KG1 (cell line): Measurements from ENCODE around the gene UPK2.
"Not testable (repeated sequence)": the region's sequence is repeated elsewhere in the genome, so short reads cannot be mapped to it uniquely, and the experiment has no call there.

ENCODE experiments used
- DNase-seq: peaks from one replicate; lab custom pipeline; 2025; lab: John Stamatoyannopoulos, UW

The UPK2 gene

DNA sequence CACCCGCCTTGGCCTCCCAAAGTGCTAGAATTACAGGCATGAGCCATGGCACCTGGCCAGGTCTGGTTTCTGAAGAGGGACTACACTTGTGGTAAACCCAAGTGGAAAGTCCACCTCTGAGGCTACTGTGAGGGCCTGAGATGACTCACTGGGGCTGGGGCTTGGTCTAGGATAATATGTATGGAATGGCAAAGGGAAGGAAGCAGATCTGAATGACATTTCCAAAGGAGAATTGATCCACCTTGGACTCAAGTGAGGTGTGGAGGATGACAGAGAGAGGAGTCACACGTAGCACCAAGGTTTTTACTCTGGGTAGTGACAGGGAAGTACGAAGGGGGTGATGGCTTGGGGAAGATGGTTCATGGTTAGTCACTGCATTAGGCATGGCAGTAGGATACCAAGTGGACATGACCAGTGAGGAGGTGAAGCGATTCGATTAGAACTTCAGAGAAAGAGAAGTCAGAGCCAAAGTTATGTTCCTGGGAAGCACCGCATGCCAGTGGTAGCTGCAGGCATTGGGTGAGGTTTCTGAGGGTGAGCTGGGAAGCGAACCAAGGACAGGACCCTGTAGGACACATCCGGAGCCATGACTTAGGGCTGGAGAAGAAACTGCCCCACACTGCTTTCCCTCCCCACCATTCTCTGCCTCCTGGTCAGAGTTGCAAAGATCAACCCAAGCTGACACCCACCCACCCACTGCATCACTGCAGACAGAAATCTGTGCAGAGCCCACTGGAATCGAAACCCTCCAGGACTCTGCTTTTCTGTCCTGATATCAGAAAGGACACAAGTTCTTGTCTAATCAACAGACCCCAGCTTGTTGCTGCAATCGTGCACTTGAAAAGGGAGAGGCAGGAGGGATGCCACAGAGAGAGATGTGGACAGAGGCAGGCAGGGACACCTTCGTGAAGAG, 17.4 kb upstream of the UPK2 start:
- DNase-seq: no peak

GRCh38 chr11:118939404-118939915, 16.6 kb upstream of the UPK2 start:
- DNase-seq: no peak

GRCh38 chr11:118939953-118940598, 16.0 kb upstream of the UPK2 start:
- peak; percentile 80 for DNase-seq

- DNase-seq: no peak
Observed at GRCh38 chr11:118947091-118947490, 9.0 kb upstream of the UPK2 start.

DNA sequence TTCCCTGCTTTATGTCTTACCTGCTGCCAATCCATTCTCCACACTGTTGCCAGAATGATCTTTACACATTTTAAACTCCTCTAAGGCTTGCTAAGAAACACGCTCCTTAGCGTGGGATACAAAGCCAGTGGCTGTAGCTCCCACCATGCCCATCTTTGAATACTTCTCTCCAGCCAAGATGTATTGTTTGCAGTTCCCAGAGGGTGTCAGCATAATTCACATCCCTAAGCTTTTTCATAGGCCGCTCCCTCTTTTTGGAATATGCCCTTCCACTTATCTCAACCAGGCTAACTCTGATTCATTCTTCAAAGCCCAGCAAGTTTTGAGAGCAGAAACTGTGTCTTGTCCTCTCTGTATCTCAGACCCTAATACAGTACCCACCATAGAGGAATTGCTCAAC, 8.1 kb upstream of the UPK2 start:
- no peak for DNase-seq

DNA sequence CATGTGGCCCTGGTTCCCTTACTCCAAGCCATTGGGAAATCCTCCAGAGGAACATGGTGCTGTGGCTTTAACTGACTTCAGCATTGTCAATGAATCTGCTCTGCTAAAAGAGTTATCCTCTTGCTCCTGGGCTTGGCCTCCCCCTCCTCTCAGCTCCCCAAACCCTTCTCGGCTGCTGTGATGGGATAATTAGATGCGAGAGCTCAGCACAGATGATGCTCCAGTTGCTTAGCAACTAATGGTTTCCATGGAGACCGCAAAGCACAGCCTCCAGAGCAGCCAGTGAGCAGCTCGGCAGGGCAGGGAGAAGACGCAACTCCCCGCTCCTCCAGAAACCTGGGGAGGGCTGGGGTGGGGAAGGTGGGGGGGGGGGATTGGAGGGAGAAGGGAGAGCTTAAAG, 2.8 kb upstream of the UPK2 start:
- no peak for DNase-seq

- DNase-seq: not testable (repeated sequence)
Observed at GRCh38 chr11:118953976-118954375, 2.1 kb upstream of the UPK2 start.

DNA sequence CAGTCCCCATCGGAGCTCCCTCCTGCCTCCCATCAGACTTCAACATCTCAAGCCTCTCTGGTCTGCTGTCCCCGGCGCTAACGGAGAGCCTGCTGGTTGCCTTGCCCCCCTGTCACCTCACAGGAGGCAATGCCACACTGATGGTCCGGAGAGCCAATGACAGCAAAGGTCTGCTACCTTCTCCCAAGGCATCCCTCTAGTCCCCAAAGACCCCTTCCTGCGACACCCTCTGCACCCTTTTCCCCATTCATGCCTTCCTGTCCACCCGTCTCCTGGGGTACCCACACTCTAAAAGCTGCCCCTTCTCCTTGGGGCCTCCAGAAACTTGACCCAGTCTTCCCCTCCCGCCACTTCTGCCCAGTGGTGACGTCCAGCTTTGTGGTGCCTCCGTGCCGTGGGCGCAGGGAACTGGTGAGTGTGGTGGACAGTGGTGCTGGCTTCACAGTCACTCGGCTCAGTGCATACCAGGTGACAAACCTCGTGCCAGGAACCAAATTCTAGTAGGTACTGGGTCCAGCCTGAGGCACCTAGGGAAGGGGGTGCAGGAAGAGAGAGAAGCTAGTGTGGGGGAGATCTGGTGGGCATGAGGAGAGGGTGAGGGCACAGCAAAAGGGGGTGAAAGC, 860 bp downstream of the UPK2 start:
- no peak for DNase-seq

DNA sequence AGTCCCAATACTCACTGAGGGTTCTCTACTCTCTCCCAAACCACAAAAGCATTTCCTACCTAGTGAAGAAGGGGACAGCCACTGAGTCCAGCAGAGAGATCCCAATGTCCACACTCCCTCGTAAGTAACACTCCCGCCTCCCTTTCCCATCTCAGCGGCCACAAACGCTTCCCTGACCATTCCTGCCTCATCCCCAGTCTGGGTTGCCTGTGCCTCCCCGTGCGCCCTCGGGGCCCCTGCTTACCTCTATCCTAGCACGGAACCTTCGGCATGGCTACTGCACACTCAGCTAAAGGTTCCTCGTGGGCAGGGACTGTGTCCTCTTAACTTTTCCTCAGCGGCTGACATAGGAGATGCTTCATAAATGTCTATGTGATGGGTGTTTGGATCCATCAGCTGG, 1.5 kb downstream of the UPK2 start:
- no peak for DNase-seq

DNA sequence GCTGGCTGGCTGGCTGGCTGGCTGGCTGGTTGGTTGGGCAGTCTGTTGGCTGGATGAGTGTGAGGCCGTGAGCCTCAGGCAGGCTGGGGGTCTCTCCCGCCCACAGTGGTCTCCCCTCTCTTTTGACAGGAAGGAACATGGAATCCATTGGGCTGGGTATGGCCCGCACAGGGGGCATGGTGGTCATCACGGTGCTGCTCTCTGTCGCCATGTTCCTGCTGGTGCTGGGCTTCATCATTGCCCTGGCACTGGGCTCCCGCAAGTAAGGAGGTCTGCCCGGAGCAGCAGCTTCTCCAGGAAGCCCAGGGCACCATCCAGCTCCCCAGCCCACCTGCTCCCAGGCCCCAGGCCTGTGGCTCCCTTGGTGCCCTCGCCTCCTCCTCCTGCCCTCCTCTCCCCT, 1.9 kb downstream of the UPK2 start:
- DNase-seq: no peak

- DNase-seq: no peak
Observed at GRCh38 chr11:118958577-118958976, 2.5 kb downstream of the UPK2 start.

DNA sequence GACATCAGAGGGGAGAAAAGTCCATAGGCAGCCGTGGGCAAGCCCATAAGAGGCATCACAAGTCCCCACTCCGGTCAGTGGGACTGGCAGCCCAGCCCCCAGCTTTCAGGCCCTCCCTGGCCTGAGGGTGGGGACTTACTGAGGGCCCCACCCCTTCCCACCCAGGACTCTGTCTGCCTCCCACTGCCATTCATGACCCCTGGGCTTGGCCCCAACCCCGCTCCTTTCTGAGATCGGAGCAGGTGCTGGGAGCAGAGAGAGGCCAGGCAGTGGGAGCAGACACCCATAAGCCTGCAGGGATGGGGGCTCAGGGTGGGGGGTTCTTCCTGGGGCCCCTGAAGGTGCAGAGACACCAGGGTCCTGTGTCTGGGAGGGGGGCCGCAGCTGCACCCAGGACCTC, 5.1 kb downstream of the UPK2 start:
- no peak for DNase-seq

DNA sequence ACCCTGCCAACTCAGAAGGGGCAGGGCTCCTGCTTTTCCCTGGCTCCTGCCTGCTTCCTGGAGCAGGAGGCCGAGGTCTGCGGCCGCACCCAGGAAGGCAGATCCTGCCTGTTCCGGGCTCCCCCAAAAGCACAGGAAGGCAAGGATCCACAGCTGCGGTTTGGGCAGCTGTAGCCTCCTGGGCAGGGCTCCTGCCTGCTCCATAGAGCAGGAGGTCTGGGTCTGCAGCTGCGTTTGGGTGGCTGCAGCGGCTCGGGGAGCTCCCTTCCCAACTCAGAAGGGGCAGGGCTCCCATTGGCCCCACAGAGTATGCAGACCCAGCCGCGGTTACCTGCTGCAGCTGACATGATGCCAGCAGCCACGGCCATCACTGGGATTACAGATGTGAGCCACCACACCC, 5.5 kb downstream of the UPK2 start:
- DNase-seq: no peak

DNA sequence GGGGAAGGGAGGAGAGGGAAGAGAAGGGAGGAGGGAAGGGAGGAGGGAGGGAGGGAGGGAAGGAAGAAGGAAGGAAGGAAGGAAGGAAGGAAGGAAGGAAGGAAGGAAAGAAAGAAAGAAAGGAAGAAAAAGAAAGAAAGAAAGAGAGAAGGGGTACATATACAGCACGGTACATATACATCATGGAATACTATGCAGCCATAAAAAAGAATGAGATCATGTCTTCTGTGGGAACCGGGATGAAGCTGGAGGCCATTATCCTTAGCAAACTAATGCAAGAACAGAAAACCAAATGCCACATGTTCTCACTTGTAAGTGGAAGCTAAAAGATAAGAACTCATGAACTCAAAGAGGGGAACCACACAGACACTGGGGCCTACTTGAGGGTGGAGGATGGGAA, 13.4 kb downstream of the UPK2 start:
- DNase-seq: not testable (repeated sequence)

DNA sequence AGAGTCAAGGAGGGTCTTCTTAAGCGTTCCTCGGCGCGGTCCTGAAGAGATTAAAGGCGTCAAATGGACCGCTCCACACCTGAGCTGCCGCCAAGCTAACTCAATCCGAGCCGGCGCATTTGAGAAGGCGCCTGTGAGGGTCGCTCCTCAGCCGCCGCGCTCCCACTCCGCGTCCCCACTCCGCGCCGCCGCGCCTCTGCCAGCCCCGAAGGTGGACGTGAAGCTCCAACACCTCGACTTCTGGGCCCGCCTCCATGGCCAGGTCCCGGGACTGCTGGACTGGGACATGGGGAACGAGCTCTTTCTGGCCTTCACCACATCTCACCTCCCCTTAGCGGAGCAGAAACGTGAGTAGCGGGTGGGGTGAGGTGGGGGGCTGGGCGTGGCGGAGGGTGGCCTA, 15.5 kb downstream of the UPK2 start, which contains the start of gene FOXR1:
Gene FOXR1 (plus strand): TSS at position 116 of the 400 bp plus-strand sequence. CDS start 171 bp downstream, at position 287.
- DNase-seq: no peak

DNA sequence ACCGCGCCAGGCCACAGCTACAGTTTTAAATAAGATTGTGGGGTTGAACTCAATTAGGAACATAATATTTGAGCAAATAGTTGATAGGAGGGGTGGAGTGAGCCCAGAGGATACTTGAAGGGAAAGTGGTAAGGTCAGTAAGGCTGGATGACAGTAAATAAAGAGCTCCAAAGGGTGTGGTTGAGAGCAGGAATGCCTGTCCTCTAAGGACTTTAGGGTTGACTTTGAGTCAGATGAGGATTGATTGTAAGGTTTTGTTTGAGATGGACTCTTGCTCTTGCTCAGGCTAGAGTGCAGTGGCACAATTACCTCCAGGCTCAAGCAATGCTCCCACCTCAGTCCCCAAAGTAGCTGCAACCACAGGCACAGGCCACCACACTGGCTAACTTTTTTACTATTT, 17.9 kb downstream of the UPK2 start:
- no peak for DNase-seq

GRCh38 chr11:118975771-118976709, 19.9 kb downstream of the UPK2 start:
- DNase-seq: no peak

DNA sequence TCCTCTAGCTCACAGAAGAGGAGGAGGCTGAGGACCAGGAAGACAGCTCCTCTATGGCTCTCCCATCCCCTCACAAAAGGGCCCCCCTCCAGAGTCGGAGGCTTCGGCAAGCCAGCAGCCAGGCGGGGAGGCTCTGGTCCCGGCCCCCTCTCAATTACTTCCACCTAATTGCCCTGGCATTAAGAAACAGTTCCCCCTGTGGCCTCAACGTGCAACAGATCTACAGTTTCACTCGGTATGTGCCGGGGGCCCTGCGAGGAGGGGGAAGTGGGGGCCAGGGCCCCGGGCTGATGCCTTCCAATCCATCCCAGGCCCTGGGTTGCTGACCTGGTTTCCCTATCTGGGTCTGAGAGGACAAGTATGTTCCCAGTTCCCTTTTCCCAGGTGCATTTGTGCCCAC, 23.3 kb downstream of the UPK2 start:
- DNase-seq: no peak

DNA sequence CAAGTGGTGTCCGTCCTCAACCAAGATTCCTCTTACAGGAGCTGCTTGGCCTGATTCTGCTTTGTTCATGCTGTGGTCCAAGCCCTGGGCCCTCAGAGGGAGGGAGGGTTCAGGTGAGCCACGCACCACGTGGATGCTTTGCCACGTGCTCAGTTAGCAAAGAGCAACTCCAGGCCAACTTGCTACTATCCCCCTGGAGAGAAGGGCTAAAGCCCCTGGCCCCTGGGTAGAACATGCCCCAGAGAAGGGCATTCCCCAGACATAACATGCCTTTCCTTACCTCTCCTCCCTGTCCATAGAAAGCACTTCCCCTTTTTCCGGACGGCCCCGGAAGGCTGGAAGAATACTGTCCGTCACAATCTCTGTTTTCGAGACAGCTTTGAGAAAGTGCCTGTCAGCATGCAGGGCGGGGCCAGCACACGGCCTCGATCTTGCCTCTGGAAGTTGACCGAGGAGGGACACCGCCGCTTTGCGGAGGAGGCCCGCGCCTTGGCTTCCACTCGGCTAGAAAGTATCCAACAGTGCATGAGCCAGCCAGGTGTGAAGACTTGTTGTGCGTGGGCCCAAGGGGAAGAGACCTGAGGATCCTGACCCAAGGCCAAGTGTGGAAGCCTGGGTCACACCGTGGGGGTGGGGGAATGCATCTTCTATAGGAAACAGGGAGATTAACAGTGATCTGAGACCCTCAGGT, 24.2 kb downstream of the UPK2 start:
- DNase-seq: no peak

GRCh38 chr11:118984337-118984736, 28.2 kb downstream of the UPK2 start:
- DNase-seq: not testable (repeated sequence)

DNA sequence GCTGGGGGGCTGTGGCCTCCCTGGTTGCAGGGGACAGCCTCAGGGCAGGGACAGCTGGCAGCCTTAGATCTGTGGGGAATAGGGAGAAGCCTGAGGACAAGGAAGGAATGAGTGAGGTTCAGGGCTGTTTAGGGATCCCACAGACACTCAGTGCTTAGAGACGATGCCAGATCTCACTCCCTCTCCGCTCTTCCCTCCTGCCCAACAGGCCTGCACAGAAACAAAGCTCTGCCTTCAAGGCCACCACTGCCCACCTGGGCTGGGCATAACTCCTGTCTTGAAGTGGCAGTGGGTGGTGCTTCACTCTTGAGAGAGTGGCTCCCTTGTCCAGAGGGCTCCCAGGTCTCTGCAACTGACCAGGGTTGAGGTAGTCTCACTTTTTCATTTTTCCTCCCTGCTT, 28.7 kb downstream of the UPK2 start:
- no peak for DNase-seq
